K562 (cell line): Measurements from ENCODE around the gene FAM3C. TPM values are rescaled to one million over a fixed set of nuclear protein-coding genes. Genes with fewer than 3 reads are reported as not detected.

Experiments
- ATAC-seq: fragments of 200-7000 bp; cut with Tn5 transposase; 3 replicates; pipeline ENCODE4 v1.9.1; 2020; ENCODE audit warnings: moderate library complexity
- BruUV-seq: library from RNA; stranded (reverse); fragments of 400-500 nt; replicated peaks from 2 replicates; lab custom pipeline; 2021; lab: Mats Ljungman, UMichigan
- CTCF ChIA-PET: fragments of 300-600 bp; formaldehyde crosslinking; extraction: SDS; loops from one replicate; lab custom pipeline; 2021; ENCODE audit warnings: low intra/inter-chr PET ratio; lab: Yijun Ruan, JAX
- POLR2A ChIA-PET: fragments of 300-600, 350-650 bp; sonication (Branson Sonifier 250); formaldehyde crosslinking; extraction: SDS; loops from one replicate; lab custom pipeline; 2021; ENCODE audit warnings: antibody characterized with exemption, inconsistent platforms; lab: Yijun Ruan, JAX
- DNase-seq, 4 experiments: peaks; one replicate each; pipeline versions ENCODE4 v3.0.0 to v3.0.0-alpha.2; 2011 to 2018; ENCODE audit warnings: low spot score in 3 of 4, mixed read lengths in 3 of 4; ENCODE audit errors: extremely low read depth in 1 of 4
- FAIRE-seq: peaks from 2 replicates; lab custom pipeline; 2011; peaks lifted over from hg19 to GRCh38; lab: Jason Lieb, UNC
- H2AFZ ChIP-seq: 2 replicates; pipeline ENCODE4 v1.6.0; 2011; ENCODE audit warnings: low read depth, low read length, control low read depth, inconsistent platforms
- H3K27ac ChIP-seq: fragments of 200-600 bp; 3 replicates; pipeline ENCODE4 v1.8.0; 2011; ENCODE audit warnings: low read depth, mild to moderate bottlenecking, control low read depth, inconsistent platforms, low read length, moderate library complexity, mixed read lengths; ENCODE audit errors: extremely low read depth
- H3K27me3 ChIP-seq, 2 experiments: fragments of 300-600 bp in 1 of 2; 2 replicates in 1 of 2; 3 replicates in 1 of 2; pipeline versions ENCODE4 v1.6.0 to v1.8.0; 2011; ENCODE audit warnings: inconsistent platforms in 2 of 2, low read length in 2 of 2, mild to moderate bottlenecking in 1 of 2, mixed read lengths in 1 of 2, moderate library complexity in 1 of 2; ENCODE audit not compliant: control insufficient read depth in 2 of 2, insufficient read depth in 2 of 2
- H3K36me3 ChIP-seq: fragments of 300-600 bp; 3 replicates; pipeline ENCODE4 v1.8.0; 2011; ENCODE audit warnings: mild to moderate bottlenecking, low read length, inconsistent platforms; ENCODE audit not compliant: control insufficient read depth, insufficient read depth
- H3K4me1 ChIP-seq, 2 experiments: fragments of 200-600 bp in 1 of 2; replicated peaks in 1 of 2; 2 replicates in 1 of 2; 3 replicates in 1 of 2; pipeline versions ENCODE4 v1.5.1 to v1.8.0; 2011; ENCODE audit warnings: inconsistent platforms in 2 of 2, low read length in 2 of 2, mild to moderate bottlenecking in 1 of 2, mixed read lengths in 1 of 2, moderate library complexity in 1 of 2; ENCODE audit not compliant: control insufficient read depth in 2 of 2, insufficient read depth in 2 of 2
- H3K4me2 ChIP-seq: 2 replicates; pipeline ENCODE4 v1.6.1; 2011; ENCODE audit warnings: low read length, control low read depth, inconsistent platforms, mixed read lengths; ENCODE audit not compliant: insufficient read depth
- H3K4me3 ChIP-seq: fragments of 200-600 bp; sonication (generic), shearing (Covaris generic); 2 replicates; pipeline ENCODE4 v1.5.1; 2016; ENCODE audit warnings: control low read depth, inconsistent platforms
- H3K79me2 ChIP-seq: fragments of 200-600 bp; 3 replicates; pipeline ENCODE4 v1.8.0; 2011; ENCODE audit warnings: low read length, inconsistent platforms; ENCODE audit not compliant: control insufficient read depth, insufficient read depth
- H3K9ac ChIP-seq, 2 experiments: 2 replicates each; pipeline versions ENCODE4 v1.6.0 to v1.6.1; 2011; ENCODE audit warnings: low read depth in 2 of 2, low read length in 2 of 2, control low read depth in 1 of 2, inconsistent platforms in 1 of 2, mild to moderate bottlenecking in 1 of 2, mixed read lengths in 1 of 2; ENCODE audit not compliant: insufficient read depth in 1 of 2
- H3K9me1 ChIP-seq: one replicate; pipeline ENCODE4 v1.6.0; 2011; ENCODE audit warnings: inconsistent platforms, mild to moderate bottlenecking, low read length, moderate library complexity; ENCODE audit not compliant: control insufficient read depth, insufficient read depth
- H3K9me3 ChIP-seq: replicated peaks from 2 replicates; pipeline ENCODE4 v1.5.1; 2011; ENCODE audit warnings: low read depth, low read length, inconsistent platforms; ENCODE audit not compliant: control insufficient read depth, insufficient read depth
- H4K20me1 ChIP-seq: replicated peaks from 2 replicates; pipeline ENCODE4 v1.6.1; 2011; ENCODE audit warnings: low read length, inconsistent platforms, mixed read lengths; ENCODE audit not compliant: control insufficient read depth, insufficient read depth
- CBFA2T3 ChIP-seq: fragments of 450-650 bp; IDR thresholded peaks from 2 replicates; pipeline ENCODE4 v1.6.1; 2017
- EP400 ChIP-seq: fragments of 450-650 bp; IDR thresholded peaks from 2 replicates; pipeline ENCODE4 v1.6.1; 2017; ENCODE audit warnings: antibody characterized with exemption, mild to moderate bottlenecking, moderate library complexity
- FOXA3 ChIP-seq, 2 experiments: fragments of 450-650 bp in 1 of 2; sonication (generic) in 1 of 2; formaldehyde crosslinking; IDR thresholded peaks in 1 of 2; conservative IDR thresholded peaks in 1 of 2; 2 replicates each; pipeline versions ENCODE4 v1.4.0 to v1.8.0; 2020 to 2022; ENCODE audit warnings: mild to moderate bottlenecking in 2 of 2, missing genetic modification reagents in 1 of 2
- HOMEZ ChIP-seq: fragments of 250-450 bp; sonication (Bioruptor Pico); IDR thresholded peaks from 2 replicates; pipeline ENCODE4 v1.4.0; 2020; ENCODE audit warnings: mild to moderate bottlenecking, moderate library complexity
- MCM2 ChIP-seq: fragments of 450-650 bp; IDR thresholded peaks from 2 replicates; pipeline ENCODE4 v1.6.1; 2017; ENCODE audit warnings: low read depth, mild to moderate bottlenecking
- MITF ChIP-seq: IDR thresholded peaks from 2 replicates; pipeline ENCODE4 v1.6.1; 2014; ENCODE audit warnings: antibody characterized with exemption
- PRDM10 ChIP-seq: fragments of 450-650 bp; IDR thresholded peaks from 2 replicates; pipeline ENCODE4 v1.6.1; 2018; ENCODE audit not compliant: partially characterized antibody
- SMARCB1 ChIP-seq: IDR thresholded peaks from 2 replicates; pipeline ENCODE4 v1.6.1; 2011; ENCODE audit warnings: improper control_type of control experiment, low read depth; ENCODE audit not compliant: insufficient read length
- TAF7 ChIP-seq: fragments of 450-650 bp; IDR thresholded peaks from 2 replicates; pipeline ENCODE4 v1.6.1; 2016; ENCODE audit warnings: missing genetic modification characterization, missing compliant biosample characterization
- TEAD4 ChIP-seq, 2 experiments: sonication (generic) in 1 of 2; formaldehyde crosslinking in 1 of 2; IDR thresholded peaks; 2 replicates each; pipeline versions ENCODE4 v1.6.1 to v1.8.0; 2012 to 2022; ENCODE audit warnings: borderline replicate concordance in 1 of 2, inconsistent platforms in 1 of 2, low read length in 1 of 2, mild to moderate bottlenecking in 1 of 2, missing genetic modification reagents in 1 of 2
- ZBTB2 ChIP-seq: fragments of 450-650 bp; IDR thresholded peaks from 2 replicates; pipeline ENCODE4 v1.6.1; 2016; ENCODE audit warnings: antibody characterized with exemption
- ZBTB8A ChIP-seq: fragments of 450-650 bp; IDR thresholded peaks from 2 replicates; pipeline ENCODE4 v1.6.1; 2018; ENCODE audit warnings: mild to moderate bottlenecking, moderate library complexity; ENCODE audit not compliant: partially characterized antibody
- ZFP1 ChIP-seq: fragments of 450-650 bp; formaldehyde crosslinking; IDR thresholded peaks from 2 replicates; pipeline ENCODE4 v1.4.0; 2020; ENCODE audit warnings: mild to moderate bottlenecking, mixed read lengths
- ZNF436 ChIP-seq: fragments of 250-450, 450-650 bp; sonication (Bioruptor Pico); formaldehyde crosslinking; IDR thresholded peaks from 2 replicates; pipeline ENCODE4 v1.7.0; 2020; ENCODE audit warnings: mild to moderate bottlenecking
- ZNF586 ChIP-seq: fragments of 450-650 bp; formaldehyde crosslinking; conservative IDR thresholded peaks from 2 replicates; pipeline ENCODE4 v1.4.0; 2020; ENCODE audit warnings: mild to moderate bottlenecking, moderate library complexity
- ZNF75A ChIP-seq: fragments of 450-650 bp; formaldehyde crosslinking; IDR thresholded peaks from 2 replicates; pipeline ENCODE4 v1.4.0; 2020; ENCODE audit warnings: mild to moderate bottlenecking
- WGBS: fragments of 100-300 bp; shearing (Covaris generic); methylation state at CpG from one replicate; pipeline ENCODE4 v1.1.6; 2016; ENCODE audit warnings: low coverage, mixed read lengths; ENCODE audit not compliant: insufficient coverage; ENCODE audit errors: missing lambda C conversion rate; 5-methylcytosine and 5-hydroxymethylcytosine counted together
- in situ Hi-C: fragments of 300-500 bp; cut with MboI; formaldehyde crosslinking; loops from 4 replicates; pipeline ENCODE4 v1.15.0; 2018; ENCODE audit warnings: inconsistent platforms, mixed read lengths
- intact Hi-C: fragments of 100-400 bp; cut with micrococcal nuclease; formaldehyde crosslinking; loops from 2 replicates; pipeline ENCODE4 v1.14.2; 2022
- polyA plus RNA-seq, 8 experiments: library from polyadenylated mRNA; depleted of rRNA in 4 of 8; stranded (reverse) in 5 of 8; unstranded in 3 of 8; fragments of >200 nt; fragmentation: Nextera tagmentation in 2 of 8; fragmentation: Illumina TruSeq in 1 of 8; extraction: Ambion mirVana in 2 of 8; extraction: Trizol in 1 of 8; gene quantifications; 2 replicates each; pipeline versions ENCODE4 v1.2.1 to v1.2.3, GENCODE V29; 2011 to 2014; ENCODE audit warnings: inconsistent platforms in 1 of 8, missing spikeins in 1 of 8
- total RNA-seq, 7 experiments: library from RNA; depleted of rRNA in 6 of 7; stranded (reverse); fragments of >200 nt in 6 of 7; fragmentation: Illumina TruSeq in 2 of 7; extraction: Trizol in 2 of 7; gene quantifications; 2 replicates each; pipeline versions ENCODE4 v1.2.1 to v1.2.3, GENCODE V29; 2011 to 2021; ENCODE audit warnings: low replicate concordance in 1 of 7

The FAM3C gene
- total and polyA plus RNA-seq, 9 of the 15 experiments (the other 6 are each of a cell fraction or from before 2014, with no cell fraction given), result 10.6 to 42.6 (median 30.0) TPM

- Histone ChIP-seq H4K20me1 (no peaks in the 10 kb centered on the region), H3K4me3 (no peak overlapping the region), H3K9ac (no peak overlapping the region), H3K27me3 (no peaks in the 10 kb centered on the region), H3K4me2 (no peak overlapping the region), H2AFZ (no peak overlapping the region), H3K9me1 (no peaks in the 10 kb centered on the region), H3K9me3 (no peaks in the 10 kb centered on the region), H3K4me1 (no peaks in the 10 kb centered on the region), H3K79me2 (no peaks in the 10 kb centered on the region), H3K27ac (no peak overlapping the region), H3K36me3 (peaks cover 4% of the 10 kb centered on the region; the same call in 1 of the 3 replicates)
- DNase-seq, result no peak
- no peak for FAIRE-seq
- BruUV-seq, result no TSS peak
- intact Hi-C loops (no loop called here), in situ Hi-C loops (no loop called here)
- ChIA-PET CTCF (no interaction called here), POLR2A (no interaction called here)
- 59% methylated on average over 3 of the region's 3 CpGs for WGBS
- no peak for ATAC-seq
- TF ChIP-seq SMARCB1, result no peak
- TF ChIP-seq CBFA2T3, result no peak
- no peak for TF ChIP-seq ZFP1 (CRISPR knock-in tag)
- no peak for TF ChIP-seq TEAD4 (IDR thresholded peaks at IDR 0.05; ENCODE audit: low read length)
- no peak for TF ChIP-seq TEAD4 (CRISPR knock-in tag; IDR thresholded peaks at IDR 0.05; ENCODE audit: borderline replicate concordance)
- no peak for TF ChIP-seq EP400
- TF ChIP-seq TAF7 (tag), result no peak
- no peak for TF ChIP-seq MITF
- no peak for TF ChIP-seq FOXA3 (CRISPR knock-in tag; conservative IDR thresholded peaks at IDR 0.05 in 1 of 2, IDR thresholded peaks at IDR 0.05 in 1 of 2)
- TF ChIP-seq HOMEZ (CRISPR knock-in tag), result no peak
- no peak for TF ChIP-seq PRDM10
- TF ChIP-seq ZBTB2, result no peak
- no peak for TF ChIP-seq ZBTB8A
- TF ChIP-seq MCM2, result no peak
- no peak for TF ChIP-seq ZNF75A (CRISPR knock-in tag)
- no peak for TF ChIP-seq ZNF586 (CRISPR knock-in tag)
- TF ChIP-seq ZNF436 (CRISPR knock-in tag), result no peak
Observed at GRCh38 chr7:121343302-121343701, 52.8 kb downstream of the FAM3C start.
